Inflammatory macrophage treated with lipopolysaccharide for 1 hour (primary cell): ENCODE measurements around the gene ATP2B2.

Experiments
- DNase-seq, 2 donors: peaks; one replicate each; pipeline ENCODE4 v3.0.0-alpha.2; 2020 to 2022

ATP2B2 gene

DNA sequence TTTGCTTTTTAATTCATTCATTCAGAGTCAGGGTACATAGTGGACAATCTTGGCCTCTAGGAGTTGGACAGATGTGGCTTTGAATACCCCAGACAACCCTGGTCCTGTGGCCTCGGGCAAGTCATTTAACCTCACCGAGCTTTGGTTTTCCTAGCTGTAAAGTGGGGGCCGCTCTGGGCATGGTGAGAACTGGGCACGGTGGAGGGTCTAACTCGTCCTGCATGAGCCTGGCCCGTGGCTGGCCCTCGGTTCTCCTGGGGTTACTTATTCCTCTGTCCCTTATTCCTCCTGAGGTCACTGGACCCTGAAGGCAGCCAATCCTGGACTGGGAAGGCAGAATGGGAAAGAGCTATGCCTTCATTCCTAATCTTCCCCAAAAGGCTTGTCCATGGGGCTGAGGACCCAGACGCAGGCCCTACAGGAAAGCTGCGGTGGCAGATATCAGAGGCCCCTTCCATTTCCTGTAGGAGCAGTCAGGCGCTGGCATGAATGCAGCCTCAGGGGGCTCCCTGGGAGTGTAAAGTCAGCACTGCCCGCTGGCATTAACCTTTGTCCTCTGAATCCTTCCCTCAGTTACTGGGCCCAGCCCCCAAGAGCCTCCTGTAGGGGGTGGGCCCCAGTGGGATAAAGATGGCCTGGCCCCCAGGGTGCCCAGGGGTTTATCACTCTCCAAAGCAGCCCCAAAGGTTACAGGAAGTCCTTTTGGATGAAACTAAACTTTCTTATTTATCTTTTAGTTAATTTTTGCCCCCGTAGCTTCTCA, 166.6 kb downstream of the ATP2B2 start:
- no peak for DNase-seq

DNA sequence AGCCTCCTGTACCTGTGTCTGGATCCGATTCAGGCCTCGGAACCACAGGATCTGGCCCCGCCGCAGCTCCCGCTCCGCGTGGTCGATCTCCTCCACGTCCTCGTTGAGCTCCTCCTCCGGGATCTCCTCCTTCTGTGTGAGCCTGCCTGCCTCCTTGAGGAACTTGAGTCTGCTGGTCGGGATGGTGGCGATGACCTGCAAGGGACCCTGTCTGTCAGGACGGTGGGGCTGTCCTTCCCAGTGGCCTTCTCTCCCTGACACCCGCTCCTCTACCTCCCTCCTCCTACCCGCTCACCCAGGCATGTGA, 167.3 kb downstream of the ATP2B2 start:
- no peak for DNase-seq

DNA sequence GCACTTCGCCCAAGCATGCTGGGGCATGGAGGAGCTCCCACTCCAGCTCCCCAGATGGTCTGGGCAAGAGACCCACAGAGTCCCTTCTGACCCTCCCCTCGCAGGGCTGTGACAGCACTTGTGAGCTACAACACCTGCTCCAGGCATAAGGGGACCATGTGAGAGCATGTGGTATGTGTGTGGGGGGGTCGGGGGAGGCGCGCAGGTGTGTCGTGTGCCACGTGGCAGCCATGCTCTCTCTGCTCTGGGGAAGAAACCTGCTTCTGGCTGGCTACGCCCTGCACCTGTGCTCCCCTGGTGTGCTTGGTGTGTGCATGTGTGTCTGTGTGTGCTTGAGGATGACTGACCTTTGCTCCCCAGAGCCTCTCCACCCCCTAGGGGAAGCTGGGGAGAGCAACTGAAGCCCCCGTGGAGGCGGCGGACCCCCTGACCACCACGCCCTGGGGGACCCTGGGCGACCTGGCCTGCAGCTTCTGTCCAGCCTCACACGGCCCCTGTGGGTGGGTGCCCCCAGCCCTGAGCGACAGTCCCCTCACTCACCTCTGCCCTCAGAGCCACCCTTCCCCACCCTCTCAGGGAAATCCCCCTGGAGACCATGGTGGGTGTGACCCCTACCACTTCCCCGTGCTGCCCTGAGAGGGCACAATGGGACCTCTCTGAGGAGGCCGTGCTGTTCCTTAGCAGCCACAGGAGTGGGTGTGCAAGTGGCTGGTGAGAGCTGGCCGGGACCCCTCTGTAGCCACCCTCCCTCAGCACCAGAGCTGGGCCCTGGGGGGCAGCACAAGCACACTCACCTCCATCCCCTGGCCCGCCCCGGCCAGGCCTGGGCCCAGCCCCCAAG, 167.8 kb downstream of the ATP2B2 start:
- no peak for DNase-seq

DNA sequence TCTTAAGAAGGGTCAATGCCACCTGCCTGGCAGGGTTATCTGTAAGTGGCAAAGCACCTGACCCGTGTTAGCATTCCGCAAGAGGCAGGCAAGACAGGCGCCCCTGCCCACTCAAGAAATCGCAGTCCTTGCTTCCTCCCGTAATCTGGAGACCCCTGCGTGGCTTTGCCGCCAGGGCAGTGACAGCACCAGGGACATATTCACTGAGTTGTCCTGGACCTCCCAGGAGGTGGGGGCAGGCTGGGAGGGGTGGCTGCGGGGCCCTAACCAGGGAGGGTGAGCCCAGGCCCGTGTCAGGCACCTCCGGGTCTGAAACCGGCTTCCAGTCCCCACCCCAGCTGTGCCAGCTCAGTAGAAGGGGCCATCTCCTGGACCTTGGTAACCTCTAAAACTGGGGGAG, 168.6 kb downstream of the ATP2B2 start:
- DNase-seq = no peak

DNA sequence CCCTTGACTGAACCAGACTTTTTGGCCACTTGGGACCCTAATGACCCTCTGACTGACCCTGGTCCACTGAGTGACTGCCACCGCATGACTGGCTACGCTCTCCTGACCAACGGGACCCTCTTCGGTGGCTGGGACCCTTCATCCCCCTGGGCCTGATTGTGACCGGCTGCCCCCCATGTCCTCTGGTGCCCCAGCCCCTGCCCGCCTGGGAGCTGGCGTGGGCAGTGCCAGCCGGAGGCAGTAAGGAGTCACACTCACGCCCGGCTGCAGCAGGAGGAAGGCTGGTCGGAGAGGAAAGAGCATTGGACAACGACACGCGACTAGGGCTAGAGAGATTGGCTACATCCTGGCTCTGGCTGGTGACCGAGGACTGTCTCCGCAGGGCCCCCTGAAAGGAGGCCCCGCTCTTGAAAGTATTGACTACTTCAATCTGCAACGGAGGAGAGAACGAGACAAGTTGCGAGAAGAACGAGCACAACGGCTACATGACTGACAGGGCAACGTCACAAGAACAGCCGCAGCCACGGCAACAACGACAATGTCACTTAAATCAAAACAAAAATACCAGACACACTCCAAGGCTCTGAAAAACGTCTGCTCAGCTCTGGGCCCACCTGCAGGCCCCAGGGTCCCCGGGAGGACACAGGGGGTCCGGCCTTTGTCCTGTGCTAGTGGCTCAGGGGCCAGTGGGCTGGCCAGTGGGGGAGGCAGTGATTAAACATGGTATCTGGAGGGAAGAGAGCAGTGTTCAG, 169.3 kb downstream of the ATP2B2 start:
- no peak for DNase-seq

DNA sequence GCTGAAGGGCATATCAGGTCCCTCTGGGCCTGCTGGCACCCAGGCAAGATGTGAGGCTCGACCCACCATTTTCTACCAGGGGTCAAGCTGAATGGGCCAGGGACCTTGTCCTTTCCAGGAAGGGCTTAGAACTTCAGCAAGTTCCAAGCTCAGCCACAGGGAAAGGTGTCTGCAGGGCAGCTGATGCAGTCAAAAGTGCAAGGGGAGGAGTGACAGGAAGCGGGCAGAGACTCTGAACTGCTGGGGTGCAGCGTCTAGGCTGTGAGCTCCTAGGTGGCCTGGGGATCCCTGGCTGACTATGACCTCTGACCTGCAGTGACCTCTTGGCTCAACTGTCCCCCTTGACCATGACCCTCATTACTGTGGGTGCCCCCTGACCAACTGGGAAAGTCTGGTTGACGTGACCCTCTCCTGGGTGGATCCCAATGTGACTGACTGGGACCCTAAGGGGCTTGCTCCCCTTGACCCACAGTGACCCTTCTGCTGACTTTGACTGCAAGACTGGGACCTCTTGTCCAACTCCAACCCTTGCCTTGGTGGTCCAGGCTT, 170.1 kb downstream of the ATP2B2 start:
- DNase-seq = no peak

DNA sequence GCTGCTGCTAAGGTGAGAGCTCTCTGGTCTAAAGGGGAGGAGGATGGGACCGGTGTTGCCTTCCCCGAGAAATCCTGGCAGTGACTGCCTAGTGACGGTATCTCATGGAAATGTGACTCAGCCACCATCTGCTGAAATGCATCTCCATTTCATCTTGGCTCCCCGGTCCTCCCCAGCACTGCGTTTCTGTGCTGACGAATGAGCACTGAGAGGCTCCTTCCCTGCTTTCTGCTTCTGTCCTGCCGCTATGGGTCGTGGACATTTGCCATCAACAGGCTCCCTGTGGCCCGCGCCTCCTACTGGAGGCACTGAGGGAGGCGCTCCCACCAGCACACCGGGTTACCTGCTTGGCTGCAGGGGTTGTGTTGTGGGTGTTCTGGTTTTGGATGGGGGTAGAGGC, 170.9 kb downstream of the ATP2B2 start:
- DNase-seq = no peak

DNA sequence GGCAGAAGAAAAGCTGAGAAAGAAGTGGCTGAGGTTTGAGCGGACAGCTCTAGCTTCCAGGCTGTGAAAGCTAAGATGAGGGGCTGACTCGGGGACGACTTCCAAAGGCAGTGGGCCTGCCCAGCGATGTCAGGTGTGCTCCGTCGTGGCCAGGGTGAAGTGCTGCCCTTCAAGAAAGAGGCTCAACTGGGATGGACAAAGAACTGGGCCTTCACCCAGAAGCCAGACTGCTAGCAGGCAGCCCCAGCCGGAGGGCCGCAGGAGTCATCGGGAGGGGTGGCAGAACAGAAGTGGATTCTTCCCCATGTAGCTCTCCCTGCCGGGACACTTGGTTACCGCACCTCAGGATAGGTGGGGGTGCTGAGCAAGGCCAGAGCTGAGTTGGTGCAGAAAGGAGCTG, 171.3 kb downstream of the ATP2B2 start:
- no peak for DNase-seq

DNA sequence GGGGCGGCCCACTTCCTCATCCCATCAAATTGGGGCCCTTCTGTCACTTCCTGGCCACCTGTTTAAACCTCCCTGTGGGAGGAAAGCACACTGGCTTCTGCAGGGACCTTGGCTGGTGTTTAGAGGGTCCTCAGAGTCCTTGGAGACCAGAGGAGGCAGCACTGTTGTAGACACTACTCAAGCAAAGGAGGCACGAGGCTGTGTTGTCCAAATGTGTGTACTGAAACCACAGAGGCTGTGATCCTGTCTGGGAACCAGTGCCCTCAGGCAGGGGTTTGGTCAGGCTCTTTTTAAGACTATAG, 172.1 kb downstream of the ATP2B2 start:
- DNase-seq = no peak

DNA sequence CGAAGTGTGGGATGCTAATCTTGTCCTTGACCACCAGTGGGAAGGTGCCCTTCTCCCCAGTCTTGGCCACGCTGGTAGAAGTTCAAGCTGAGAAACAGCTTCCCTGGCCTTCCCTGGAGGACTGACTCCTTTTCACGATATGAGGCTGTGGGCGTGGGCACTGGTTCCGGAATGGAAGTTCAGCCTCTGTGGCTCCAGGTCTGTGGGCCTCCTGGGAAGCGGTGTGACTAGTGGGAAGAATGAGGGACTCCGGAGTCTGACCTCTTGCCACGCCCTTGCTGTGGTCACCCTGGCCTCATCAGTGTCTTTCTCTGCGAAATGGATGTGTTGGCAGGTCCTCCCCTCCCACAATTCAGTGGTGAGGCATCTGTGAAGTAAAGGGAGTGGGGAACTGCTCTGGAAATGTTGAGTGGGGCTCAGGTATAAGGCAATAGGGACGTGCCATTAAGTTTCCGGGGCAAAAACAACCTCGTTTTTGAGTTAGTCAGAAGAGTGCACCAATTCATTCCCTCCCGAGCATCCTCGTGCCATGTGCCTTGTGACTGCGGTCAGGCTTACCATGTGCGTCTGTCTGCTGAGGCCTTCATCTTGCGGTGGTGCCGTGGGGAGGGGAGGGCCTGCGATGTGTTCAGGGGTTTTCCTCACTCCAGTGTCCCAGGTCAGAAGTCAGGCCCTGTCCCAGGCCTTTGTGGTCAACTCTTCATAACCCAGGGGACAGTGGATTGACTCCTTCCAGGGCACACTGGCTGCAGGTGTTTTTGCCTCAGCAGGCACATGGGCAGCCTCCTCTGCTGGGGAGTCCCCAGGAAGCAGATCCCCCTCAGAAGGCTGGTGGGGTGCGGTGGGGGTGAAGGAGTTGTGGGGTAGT, 172.7 kb downstream of the ATP2B2 start:
- no peak for DNase-seq

DNA sequence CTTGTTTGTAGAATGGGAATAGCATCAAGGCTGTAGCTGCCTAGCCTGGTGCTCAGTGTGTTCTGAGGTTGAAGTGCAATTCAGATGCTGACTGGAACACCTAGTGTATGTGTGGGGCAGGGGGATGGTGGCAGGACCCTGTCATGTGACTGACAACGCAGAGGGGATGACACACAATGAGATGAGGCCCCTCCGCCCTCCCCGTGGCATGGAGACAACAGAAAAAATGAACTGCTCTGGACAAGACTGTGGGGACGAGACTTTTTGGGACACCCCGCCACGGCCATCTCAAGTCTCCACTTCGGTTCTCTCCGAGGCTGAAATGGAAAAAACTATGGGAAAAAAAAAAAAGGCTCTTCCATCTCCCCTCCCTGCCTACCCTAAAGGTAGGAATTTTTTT, 174.1 kb downstream of the ATP2B2 start:
- no peak for DNase-seq

DNA sequence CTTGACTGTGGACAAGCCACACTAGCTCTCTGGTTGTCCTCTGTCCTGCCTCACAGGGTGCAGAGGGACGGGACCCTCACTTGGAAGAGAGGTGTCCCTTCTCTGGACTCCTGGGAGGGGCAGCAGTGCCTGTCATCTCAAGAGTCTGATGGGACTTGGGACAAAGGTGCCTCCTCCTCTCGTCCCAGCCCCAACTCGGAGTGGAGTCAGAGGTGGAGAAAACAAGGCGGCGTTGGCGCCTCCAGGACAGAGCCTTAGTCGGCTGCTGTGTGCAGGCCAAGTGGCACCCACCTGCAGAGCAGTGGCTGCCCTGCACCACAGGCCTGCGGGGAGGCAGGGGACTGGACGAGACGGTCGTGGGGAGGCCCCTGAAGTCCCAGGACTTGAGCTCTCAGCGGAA, 175.1 kb downstream of the ATP2B2 start:
- DNase-seq = no peak

DNA sequence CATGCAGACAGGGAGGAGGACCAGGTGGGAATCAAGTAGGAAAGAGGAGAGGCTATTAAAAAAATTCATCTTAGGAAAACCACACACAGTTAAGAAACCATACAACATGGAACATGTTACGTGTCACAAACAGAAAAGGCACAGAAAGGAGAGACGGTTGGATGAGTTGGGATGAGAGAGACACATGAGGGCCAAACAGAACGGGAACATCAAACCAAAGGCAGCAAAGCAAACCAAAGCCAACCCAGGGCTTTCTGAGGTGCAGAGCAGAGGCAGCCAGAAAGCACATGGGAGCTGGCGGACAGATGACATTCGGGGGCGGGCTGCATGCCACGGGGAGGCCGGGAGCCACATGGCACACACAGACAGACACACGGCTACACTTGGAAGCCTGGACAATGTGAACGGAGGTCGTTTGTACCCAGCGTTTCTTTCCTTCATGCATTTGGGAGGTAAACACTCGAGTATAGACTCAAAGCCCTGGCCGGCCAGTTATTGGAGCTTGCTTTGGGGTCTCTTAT, 175.8 kb downstream of the ATP2B2 start:
- no peak for DNase-seq

DNA sequence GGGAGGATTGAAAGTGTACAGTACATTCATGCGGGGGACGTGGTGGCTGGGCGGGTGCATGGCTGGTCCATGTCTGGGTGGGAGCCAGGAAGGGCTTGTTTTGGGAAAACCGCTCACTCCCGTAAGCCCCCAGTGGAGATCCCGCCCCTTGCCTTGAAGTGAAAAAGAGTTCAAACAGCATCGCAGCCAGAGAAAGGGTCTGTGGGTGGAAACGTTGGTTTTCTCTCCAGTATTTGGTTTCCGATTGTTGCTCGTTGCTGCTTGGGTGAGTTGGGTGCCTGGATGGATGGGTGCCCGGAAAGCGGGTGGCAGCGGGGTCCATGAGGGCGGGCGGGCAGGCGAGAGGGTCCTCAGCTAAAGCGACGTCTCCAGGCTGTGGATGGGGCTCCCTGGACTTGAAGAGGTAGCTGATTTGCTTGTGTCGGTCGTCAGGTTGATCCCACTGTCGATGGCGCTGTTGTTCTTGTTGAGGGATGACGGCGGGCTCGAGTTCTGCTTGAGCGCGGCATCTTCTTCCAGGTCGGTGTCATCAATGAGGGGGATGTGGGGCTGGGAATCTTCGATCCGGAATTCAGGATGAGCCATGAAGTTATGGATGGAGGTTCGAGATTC, 176.8 kb downstream of the ATP2B2 start:
- no peak for DNase-seq

DNA sequence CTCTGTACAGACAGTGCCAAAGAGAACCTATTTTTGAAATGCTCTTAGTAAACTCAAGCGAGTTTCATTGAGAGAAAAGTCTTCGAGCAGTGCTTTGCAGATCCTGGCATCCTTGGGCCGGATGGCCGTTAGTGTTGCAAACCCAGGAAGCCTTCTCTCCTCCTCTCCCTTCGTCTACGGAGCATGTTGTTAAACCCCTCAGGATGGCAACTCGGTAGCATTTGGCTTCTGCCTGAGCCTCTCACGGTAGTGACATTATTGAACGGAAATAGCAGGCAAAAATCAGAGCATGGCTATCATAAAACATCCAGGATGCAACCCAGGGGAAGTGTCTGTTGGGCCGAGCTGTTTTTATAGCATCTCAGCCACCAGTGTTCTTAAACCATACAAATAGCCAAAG, 177.8 kb downstream of the ATP2B2 start:
- DNase-seq = no peak

DNA sequence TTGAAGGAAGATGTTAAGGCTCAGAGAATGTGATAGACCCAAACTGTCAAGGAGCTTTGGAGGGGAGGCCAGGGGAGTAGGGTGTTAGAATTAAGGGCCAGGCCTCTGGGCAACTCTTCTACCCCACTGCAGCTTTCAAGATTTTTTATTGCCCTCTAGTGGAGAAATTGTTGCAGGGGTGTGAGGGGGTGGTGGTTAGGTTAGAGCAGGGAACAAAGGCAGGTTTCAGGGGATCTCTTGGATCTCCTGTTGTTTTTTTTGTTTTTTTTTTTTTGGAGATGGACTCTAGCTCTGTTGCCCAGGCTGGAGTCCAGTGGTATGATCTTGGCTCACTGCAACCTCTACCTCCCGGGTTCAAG, 183.1 kb downstream of the ATP2B2 start:
- DNase-seq = peak in 1 of 2 donors; percentile 56

DNA sequence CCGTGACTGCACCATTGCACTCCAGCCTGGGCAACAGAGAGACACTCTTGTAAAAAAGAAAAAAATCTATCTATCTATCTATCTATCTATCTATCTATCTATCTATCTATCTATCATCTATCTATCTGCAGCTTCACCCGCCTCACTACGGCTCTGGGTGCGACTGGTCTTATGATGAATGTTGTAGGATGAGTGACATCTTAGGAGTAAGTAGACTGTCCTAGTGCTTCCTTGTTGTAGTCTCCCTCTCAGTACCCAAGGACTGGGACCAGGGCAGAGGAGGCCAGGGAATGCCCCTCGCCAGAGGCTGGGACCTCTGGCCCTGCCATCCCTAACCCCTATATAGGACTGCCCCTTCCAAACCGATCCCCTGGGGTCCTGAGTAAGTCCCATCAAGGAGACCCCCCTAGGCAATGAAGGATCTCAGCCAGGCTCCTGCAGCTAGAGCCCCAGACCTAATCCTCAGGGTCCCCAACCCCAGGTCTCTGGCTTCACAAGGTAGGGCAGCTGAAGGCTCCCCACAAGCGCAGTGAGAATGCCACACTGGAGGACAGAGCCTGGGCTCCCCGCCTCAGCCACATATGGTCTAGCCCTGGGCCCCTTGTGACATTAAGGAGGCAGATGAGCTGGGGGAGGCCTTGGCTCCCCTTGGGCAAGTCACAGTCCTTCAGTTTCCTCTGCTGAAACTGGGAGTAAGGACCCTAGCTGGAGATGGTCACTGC, 183.6 kb downstream of the ATP2B2 start:
- DNase-seq = no peak

DNA sequence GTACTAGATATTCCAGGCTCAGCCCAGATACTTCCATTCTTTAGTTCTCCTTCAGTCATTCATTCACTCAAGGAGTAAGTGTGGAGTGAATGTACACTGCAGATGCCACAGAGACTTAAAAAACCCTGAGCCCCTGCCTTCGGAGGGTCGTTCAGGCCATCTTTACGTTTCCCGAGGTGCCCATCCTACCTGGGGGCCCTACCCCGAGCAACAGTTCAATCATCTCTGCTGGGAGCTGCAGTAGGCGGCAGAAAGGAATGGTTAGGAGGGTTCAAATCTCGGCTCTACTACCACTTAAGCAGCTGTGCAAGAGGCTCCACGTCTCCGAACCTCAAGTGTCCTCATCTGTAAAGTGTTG, 185.1 kb downstream of the ATP2B2 start:
- DNase-seq = no peak

DNA sequence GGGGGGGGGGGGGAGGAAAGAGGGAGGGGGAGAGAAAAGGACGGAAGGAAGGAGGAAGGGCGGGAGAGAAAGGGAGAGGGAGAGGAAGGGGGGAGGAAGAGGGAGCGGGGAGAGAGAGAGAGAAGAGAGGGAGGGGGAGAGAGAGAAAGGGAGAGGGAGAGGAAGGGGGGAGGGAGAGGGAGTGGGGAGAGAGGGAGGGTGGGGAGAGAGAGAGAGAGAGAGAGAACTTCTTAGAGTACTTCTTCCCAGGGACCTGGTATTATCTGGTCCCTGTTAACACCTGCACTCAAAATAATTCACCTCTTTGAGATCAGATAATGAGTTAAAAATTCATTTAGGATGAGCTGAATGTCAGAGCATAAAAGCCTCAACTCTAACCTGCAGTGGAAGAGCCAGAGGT, 185.6 kb downstream of the ATP2B2 start:
- DNase-seq = no peak

DNA sequence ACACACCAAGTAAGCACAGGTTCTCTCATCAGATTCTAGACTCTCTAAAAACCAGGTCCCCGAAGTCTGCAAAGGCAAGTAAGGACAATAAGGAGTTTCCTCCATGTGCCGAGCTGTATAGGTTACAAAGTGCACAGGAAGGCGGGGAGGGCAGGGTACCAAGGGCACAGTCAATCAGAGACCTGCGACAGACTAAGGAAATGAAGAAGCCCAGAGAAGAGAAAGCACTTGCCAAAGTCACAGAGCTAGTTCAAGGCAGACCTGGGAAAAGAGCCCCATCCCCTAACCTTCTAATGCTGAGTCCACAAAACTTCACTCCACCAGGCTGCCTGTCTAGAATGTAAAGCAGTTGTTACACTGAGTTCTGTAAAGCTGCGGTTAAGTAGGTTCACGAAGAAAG, 186.1 kb downstream of the ATP2B2 start:
- no peak for DNase-seq

DNA sequence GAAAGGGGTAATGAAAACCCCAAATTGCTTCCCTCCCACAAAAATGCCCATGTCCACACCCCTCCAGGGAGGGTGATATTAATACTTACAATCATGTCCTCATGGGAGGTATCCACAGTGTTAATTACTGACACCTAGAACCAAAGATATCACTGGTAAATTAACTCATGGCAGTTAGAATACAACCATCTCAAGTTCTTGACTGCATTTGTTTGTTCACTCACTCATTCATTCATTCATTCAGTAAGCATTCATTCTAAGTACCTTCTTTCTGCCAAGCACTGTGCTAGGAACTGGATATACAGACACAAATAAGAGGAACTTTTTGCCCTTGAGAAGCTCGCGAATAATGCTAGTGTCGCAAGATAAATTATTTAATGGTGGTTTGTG, 187.4 kb downstream of the ATP2B2 start:
- DNase-seq = no peak
